ENCODE data around the gene ADAM17. TPM values are rescaled to one million over a fixed set of nuclear protein-coding genes. Genes with fewer than 3 reads are reported as not detected.

ADAM17 gene
- total and polyA plus RNA-seq, 2 of the 8 experiments (the other 6 are each of a cell fraction or from before 2014, with no cell fraction given) = 6.5 to 23.5 TPM

DNA sequence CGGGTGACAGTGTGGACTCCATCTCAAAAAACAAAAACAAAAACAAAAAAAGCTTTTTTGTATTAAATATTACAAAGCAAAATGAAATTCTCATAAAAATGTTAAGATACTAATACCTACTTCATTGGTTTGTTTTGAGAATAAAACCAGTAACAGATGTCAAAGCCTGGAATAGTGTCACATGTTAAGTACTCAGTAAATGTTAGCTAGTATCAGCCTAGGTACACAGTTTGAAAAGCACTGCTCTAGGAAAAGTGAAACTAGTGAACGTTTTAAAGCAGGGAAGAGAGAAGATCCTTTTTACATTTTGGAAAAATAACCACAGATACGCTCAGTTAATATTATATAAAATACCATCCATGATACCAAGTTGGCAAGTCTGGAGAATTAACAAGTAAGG lies 37.1 kb upstream of the ADAM17 start:
- Histone ChIP-seq H4K20me1 (replicated peaks in 1 of 2; ENCODE audit: control insufficient read depth in 1 of 2, insufficient read depth in 2 of 2, low read length in 2 of 2) (peaks cover 2 to 6% of the 10 kb centered on the region in 2 experiments), H2BK20ac (ENCODE audit: low read length) (no peak overlapping the region), H3K4me1 (replicated peaks in 1 of 4; ENCODE audit: control insufficient read depth in 3 of 4, insufficient read depth in 4 of 4, low read length in 3 of 4) (peaks cover 0 to 3% (median 0%) of the 10 kb centered on the region in 4 experiments; a peak in 1 of 7 replicates), H3K36me3 (ENCODE audit: control insufficient read depth in 2 of 4, insufficient read depth in 4 of 4, low read length in 3 of 4) (peaks cover 0 to 35% (median 13%) of the 10 kb centered on the region in 4 experiments; a peak in 6 of 8 replicates), H2AK5ac (ENCODE audit: low read depth, low read length) (no peak overlapping the region), H3K79me1 (ENCODE audit: low read depth, low read length) (peaks cover 6% of the 10 kb centered on the region; the same call in 1 of the 2 replicates), H2BK15ac (ENCODE audit: low read length) (no peak overlapping the region), H3K9ac (replicated peaks in 1 of 4; ENCODE audit: extremely low read depth in 1 of 4, low read depth in 3 of 4, low read length in 3 of 4) (no peak overlapping the region), H3K23me2 (ENCODE audit: low read depth, low read length) (no peaks in the 10 kb centered on the region), H3K79me2 (ENCODE audit: control insufficient read depth in 1 of 2, insufficient read depth in 2 of 2, low read length in 2 of 2) (peaks cover 6 to 76% of the 10 kb centered on the region in 2 experiments; a peak in 3 of 4 replicates), H2BK12ac (ENCODE audit: low read depth, low read length) (no peak overlapping the region), H3K56ac (replicated peaks; ENCODE audit: insufficient read length, low read depth, low read length) (no peak overlapping the region), H3K4me3 (ENCODE audit: extremely low read depth in 1 of 4, insufficient read depth in 2 of 4, low read depth in 3 of 4, low read length in 4 of 4) (no peak overlapping the region), H4K5ac (ENCODE audit: insufficient read length, low read depth, low read length) (no peak overlapping the region), H3K18ac (ENCODE audit: extremely low read depth, low read length) (no peak overlapping the region), H4K8ac (ENCODE audit: extremely low read depth, insufficient read depth, low read length) (no peak overlapping the region), H3K4ac (replicated peaks; ENCODE audit: insufficient read length, low read depth, low read length) (no peak overlapping the region), H3K9me3 (ENCODE audit: insufficient read depth in 2 of 2, low read depth in 1 of 2, low read length in 1 of 2) (no peaks in the 10 kb centered on the region), H2BK120ac (replicated peaks; ENCODE audit: low read depth, low read length) (no peak overlapping the region), H3K27ac (ENCODE audit: low read depth, low read length) (no peak overlapping the region), H3K23ac (ENCODE audit: insufficient read length) (no peak overlapping the region), H2AFZ (ENCODE audit: low read length) (no peak overlapping the region), H4K91ac (replicated peaks; ENCODE audit: insufficient read length, low read length) (no peak overlapping the region), H2BK5ac (ENCODE audit: low read depth, low read length) (no peak overlapping the region), H3K4me2 (ENCODE audit: insufficient read depth in 1 of 2, low read depth in 2 of 2, low read length in 2 of 2) (no peak overlapping the region), H3K27me3 (replicated peaks in 1 of 4; ENCODE audit: control insufficient read depth in 3 of 4, extremely low read depth in 1 of 4, insufficient read depth in 3 of 4, low read length in 3 of 4) (no peaks in the 10 kb centered on the region), H3K14ac (ENCODE audit: insufficient read length) (no peak overlapping the region)
- ChIA-PET CTCF (ENCODE audit: partially characterized antibody) (interaction anchor here (0.9 kb wide), 1 partner anchor 10 kb away, joined by 3 read pairs; no protein-coding TSS in a partner anchor), POLR2A (ENCODE audit: partially characterized antibody) (interaction anchor here (0.6 kb wide), 1 partner anchor 14 kb away, joined by 3 read pairs; no protein-coding TSS in a partner anchor)
- FAIRE-seq (no peak), DNase-seq (ENCODE audit: low read depth in 1 of 2, low spot score in 2 of 2) (no peak)
- WGBS, 2 experiments (ENCODE audit: extremely low coverage in 1 of 2, insufficient coverage in 1 of 2, insufficient read length in 1 of 2, insufficient replicate concordance in 2 of 2, low coverage in 1 of 2, low lambda C conversion rate in 2 of 2, missing lambda C conversion rate in 1 of 2) = 84% methylated on average over 3 of the region's 3 CpGs; no CpG with 5 or more reads in 1 of the 2 experiments
- TF ChIP-seq SIX5 (IDR thresholded peaks at IDR 0.05; ENCODE audit: low read depth, low read length) (no peak), BACH1 (IDR thresholded peaks at IDR 0.05; ENCODE audit: low read length) (no peak)

All from H1 (cell line).